Suprapubic skin (tissue), 4 donors: ENCODE measurements around the gene CELF5.

Experiments used
- CTCF ChIP-seq, 2 donors: fragments of 200-600 bp in 1 of 2; fragments of 450-650 bp in 1 of 2; sonication (generic) in 1 of 2; IDR thresholded peaks; one replicate each; pipeline ENCODE4 v1.5.1; 2016 to 2019; ENCODE audit warnings: antibody characterized with exemption in 2 of 2, mild to moderate bottlenecking in 1 of 2, moderate library complexity in 1 of 2
- EP300 ChIP-seq: sonication (generic); formaldehyde crosslinking; IDR thresholded peaks from one replicate; pipeline ENCODE4 v1.6.1; 2017; ENCODE audit warnings: antibody characterized with exemption
- POLR2A ChIP-seq, 2 donors: fragments of 450-650 bp; IDR thresholded peaks; one replicate each; pipeline ENCODE4 v1.6.1; 2017; ENCODE audit warnings: antibody characterized with exemption in 2 of 2, mild to moderate bottlenecking in 2 of 2, moderate library complexity in 2 of 2
- POLR2AphosphoS5 ChIP-seq, 3 donors: sonication (generic); formaldehyde crosslinking; IDR thresholded peaks; one replicate each; pipeline ENCODE4 v1.6.1; 2017; ENCODE audit warnings: antibody characterized with exemption in 3 of 3

- TF ChIP-seq POLR2A (IDR thresholded peaks at IDR 0.05) (no peak), CTCF (IDR thresholded peaks at IDR 0.05) (no peak), EP300 (no peak), POLR2AphosphoS5 (IDR thresholded peaks at IDR 0.05) (no peak)
Observed at GRCh38 chr19:3249408-3249807, 24.9 kb downstream of the CELF5 start.
